CD4-positive, alpha-beta T cell treated with Interleukin-15 for 4 hours (primary cell): Measurements from ENCODE around the gene TP53TG3C.
"Not testable (repeated sequence)": the region's sequence is repeated elsewhere in the genome, so short reads cannot be mapped to it uniquely, and the experiment has no call there.

Experiments used
- DNase-seq: peaks from one replicate; pipeline ENCODE4 v3.0.0-alpha.2; 2020; ENCODE audit warnings: low spot score

Gene TP53TG3C, protein sequence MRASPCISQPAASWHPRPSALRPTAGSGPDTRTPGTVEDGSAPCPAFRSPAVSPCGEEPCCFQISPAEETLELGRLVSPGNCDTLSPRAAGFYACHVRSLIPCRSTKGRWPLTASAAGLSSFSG

DNA sequence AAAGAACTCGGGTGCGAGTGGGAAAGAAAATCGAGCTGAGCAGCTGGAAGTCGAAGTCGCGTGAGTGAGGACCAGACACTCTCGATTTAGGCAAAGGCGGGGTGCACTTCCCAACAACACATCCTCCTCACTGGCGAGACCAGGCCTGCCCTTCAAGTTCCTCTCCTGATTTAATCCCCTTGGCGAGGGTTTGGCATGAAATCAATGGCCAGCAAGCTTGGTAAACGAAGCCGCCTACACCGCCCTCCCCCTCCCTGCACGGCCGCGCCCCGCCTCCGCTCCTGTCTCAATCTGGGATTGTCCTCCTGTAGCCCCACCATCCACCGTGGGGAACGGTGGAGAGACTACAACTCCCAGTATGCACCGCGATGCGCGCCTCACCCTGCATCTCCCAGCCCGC, at the start of gene TP53TG3C:
Gene TP53TG3C (plus strand): TSS at position 301 of the 400 bp plus-strand sequence. CDS start 68 bp downstream, at position 369.
- DNase-seq, result not testable (repeated sequence)
